ENCODE data around the gene VWC2L. TPM values are rescaled to one million over a fixed set of nuclear protein-coding genes. Genes with fewer than 3 reads are reported as not detected.

The VWC2L gene
- polyA plus RNA-seq, 2 donors = not detected

DNA sequence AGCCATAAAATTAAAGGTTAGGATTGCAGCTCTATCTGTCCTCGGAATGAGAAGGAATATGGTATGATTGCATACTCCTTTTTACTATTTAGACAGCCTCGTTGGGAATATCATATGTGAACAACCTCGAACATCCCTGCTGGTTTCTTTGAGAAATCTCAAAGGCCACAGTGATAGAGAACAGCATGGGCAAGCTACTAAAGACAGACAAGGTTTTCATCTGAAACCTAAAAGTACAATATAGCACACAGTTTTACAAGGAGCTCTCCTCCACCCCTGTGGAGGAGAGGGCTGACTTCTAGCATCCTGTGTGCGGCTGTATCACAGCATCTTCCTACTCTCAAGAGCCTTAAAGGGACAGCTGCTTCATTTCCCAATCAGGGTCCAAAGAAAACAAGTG, 104.3 kb downstream of the VWC2L start:
- H3K4me3 ChIP-seq (ENCODE audit: low read depth in 1 of 2, low read length in 2 of 2) = no peak overlapping the region
- peaks cover 0 to 2% of the 10 kb centered on the region in 2 donors for H3K9me3 ChIP-seq (ENCODE audit: control insufficient read depth in 2 of 2, insufficient read depth in 1 of 2, low read depth in 1 of 2, low read length in 1 of 2)
- no peaks in the 10 kb centered on the region for H3K36me3 ChIP-seq (ENCODE audit: control insufficient read depth in 2 of 2, insufficient read depth in 2 of 2, low read length in 1 of 2)
- 55 to 62% methylated on average over 4 of the region's 4 CpGs for WGBS, 2 donors
- H3K27ac ChIP-seq (ENCODE audit: low read depth in 2 of 2, low read length in 1 of 2) = no peak overlapping the region
- no peaks in the 10 kb centered on the region for H3K27me3 ChIP-seq (ENCODE audit: control insufficient read depth in 1 of 2, insufficient read depth in 2 of 2, low read length in 2 of 2)
- no peaks in the 10 kb centered on the region for H3K4me1 ChIP-seq (ENCODE audit: control insufficient read depth in 2 of 2, insufficient read depth in 2 of 2, low read length in 1 of 2)

- Histone ChIP-seq H3K4me3 (ENCODE audit: low read depth in 1 of 2, low read length in 2 of 2) (no peak overlapping the region), H3K9me3 (ENCODE audit: control insufficient read depth in 2 of 2, insufficient read depth in 1 of 2, low read depth in 1 of 2, low read length in 1 of 2) (peaks cover 0 to 2% of the 10 kb centered on the region in 2 donors), H3K27me3 (ENCODE audit: control insufficient read depth in 1 of 2, insufficient read depth in 2 of 2, low read length in 2 of 2) (no peaks in the 10 kb centered on the region), H3K4me1 (ENCODE audit: control insufficient read depth in 2 of 2, insufficient read depth in 2 of 2, low read length in 1 of 2) (no peaks in the 10 kb centered on the region), H3K36me3 (ENCODE audit: control insufficient read depth in 2 of 2, insufficient read depth in 2 of 2, low read length in 1 of 2) (no peaks in the 10 kb centered on the region), H3K27ac (ENCODE audit: low read depth in 2 of 2, low read length in 1 of 2) (no peak overlapping the region)
- 86 to 90% methylated on average over 5 of the region's 5 CpGs for WGBS, 2 donors
These were observed 108.5 kb downstream of the VWC2L start for GRCh38 chr2:214519258-214519818.

DNA sequence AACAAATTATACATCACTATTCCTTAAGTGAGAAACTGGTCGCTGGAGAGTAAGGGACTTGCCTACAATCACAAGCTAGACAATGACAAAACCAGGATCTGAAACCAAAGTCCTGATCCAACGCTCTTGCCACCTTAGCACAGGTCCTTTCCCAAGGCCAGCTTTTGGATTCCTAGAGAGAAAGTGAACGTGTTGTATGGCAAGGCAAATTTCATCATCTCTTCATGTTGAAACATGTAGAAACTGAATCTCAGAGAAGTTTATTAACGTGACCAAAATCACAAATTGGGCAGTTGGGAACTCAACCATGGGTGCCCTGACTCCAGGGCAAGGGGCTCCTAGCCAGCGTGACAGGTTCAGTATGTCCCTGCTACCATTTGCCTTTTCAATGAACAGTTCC, 118.2 kb downstream of the VWC2L start:
- Histone ChIP-seq H3K36me3 (ENCODE audit: control insufficient read depth in 2 of 2, insufficient read depth in 2 of 2, low read length in 1 of 2) (no peaks in the 10 kb centered on the region), H3K4me1 (ENCODE audit: control insufficient read depth in 2 of 2, insufficient read depth in 2 of 2, low read length in 1 of 2) (no peaks in the 10 kb centered on the region), H3K4me3 (ENCODE audit: low read depth in 1 of 2, low read length in 2 of 2) (no peak overlapping the region), H3K27ac (ENCODE audit: low read depth in 2 of 2, low read length in 1 of 2) (no peak overlapping the region), H3K9me3 (ENCODE audit: control insufficient read depth in 2 of 2, insufficient read depth in 1 of 2, low read depth in 1 of 2, low read length in 1 of 2) (no peaks in the 10 kb centered on the region), H3K27me3 (ENCODE audit: control insufficient read depth in 1 of 2, insufficient read depth in 2 of 2, low read length in 2 of 2) (no peaks in the 10 kb centered on the region)
- WGBS, 2 donors = 72 to 73% methylated on average over 5 of the region's 5 CpGs

GRCh38 chr2:214529514-214529913, 118.7 kb downstream of the VWC2L start:
- Histone ChIP-seq H3K4me1 (ENCODE audit: control insufficient read depth in 2 of 2, insufficient read depth in 2 of 2, low read length in 1 of 2) (no peaks in the 10 kb centered on the region), H3K27me3 (ENCODE audit: control insufficient read depth in 1 of 2, insufficient read depth in 2 of 2, low read length in 2 of 2) (no peaks in the 10 kb centered on the region), H3K36me3 (ENCODE audit: control insufficient read depth in 2 of 2, insufficient read depth in 2 of 2, low read length in 1 of 2) (no peaks in the 10 kb centered on the region), H3K9me3 (ENCODE audit: control insufficient read depth in 2 of 2, insufficient read depth in 1 of 2, low read depth in 1 of 2, low read length in 1 of 2) (no peaks in the 10 kb centered on the region), H3K4me3 (ENCODE audit: low read depth in 1 of 2, low read length in 2 of 2) (no peak overlapping the region), H3K27ac (ENCODE audit: low read depth in 2 of 2, low read length in 1 of 2) (no peak overlapping the region)
- WGBS, 2 donors = 80 to 89% methylated on average over 6 of the region's 6 CpGs

GRCh38 chr2:214533541-214533940, 122.7 kb downstream of the VWC2L start:
- H3K4me1 ChIP-seq (ENCODE audit: control insufficient read depth in 2 of 2, insufficient read depth in 2 of 2, low read length in 1 of 2) = no peaks in the 10 kb centered on the region
- no peaks in the 10 kb centered on the region for H3K36me3 ChIP-seq (ENCODE audit: control insufficient read depth in 2 of 2, insufficient read depth in 2 of 2, low read length in 1 of 2)
- no peaks in the 10 kb centered on the region for H3K27me3 ChIP-seq (ENCODE audit: control insufficient read depth in 1 of 2, insufficient read depth in 2 of 2, low read length in 2 of 2)
- WGBS, 2 donors = 65 to 71% methylated on average over 3 of the region's 3 CpGs
- H3K9me3 ChIP-seq (ENCODE audit: control insufficient read depth in 2 of 2, insufficient read depth in 1 of 2, low read depth in 1 of 2, low read length in 1 of 2) = no peaks in the 10 kb centered on the region
- no peak overlapping the region for H3K4me3 ChIP-seq (ENCODE audit: low read depth in 1 of 2, low read length in 2 of 2)
- no peak overlapping the region for H3K27ac ChIP-seq (ENCODE audit: low read depth in 2 of 2, low read length in 1 of 2)

DNA sequence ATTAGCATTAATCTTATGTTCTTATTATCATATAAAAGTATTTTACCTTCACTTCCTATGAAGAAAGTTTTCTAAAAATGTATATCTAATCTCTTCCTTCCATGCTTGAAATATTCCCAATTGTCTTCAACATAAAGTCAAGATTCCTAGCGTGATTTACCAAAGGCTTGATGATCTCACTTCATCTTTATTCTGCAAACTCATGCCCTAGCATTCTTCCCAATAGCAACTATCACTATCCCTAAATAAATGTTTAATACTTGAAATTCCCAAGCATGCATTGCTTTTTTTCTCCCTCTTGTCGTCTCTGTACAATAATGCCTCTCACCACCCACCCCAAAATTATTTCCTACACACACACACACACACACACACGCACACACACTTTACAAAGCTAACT, 125.8 kb downstream of the VWC2L start:
- Histone ChIP-seq H3K9me3 (ENCODE audit: control insufficient read depth in 2 of 2, insufficient read depth in 1 of 2, low read depth in 1 of 2, low read length in 1 of 2) (no peaks in the 10 kb centered on the region), H3K4me1 (ENCODE audit: control insufficient read depth in 2 of 2, insufficient read depth in 2 of 2, low read length in 1 of 2) (no peaks in the 10 kb centered on the region), H3K27me3 (ENCODE audit: control insufficient read depth in 1 of 2, insufficient read depth in 2 of 2, low read length in 2 of 2) (no peaks in the 10 kb centered on the region), H3K36me3 (ENCODE audit: control insufficient read depth in 2 of 2, insufficient read depth in 2 of 2, low read length in 1 of 2) (no peaks in the 10 kb centered on the region), H3K27ac (ENCODE audit: low read depth in 2 of 2, low read length in 1 of 2) (no peak overlapping the region), H3K4me3 (ENCODE audit: low read depth in 1 of 2, low read length in 2 of 2) (no peak overlapping the region)
- WGBS, 2 donors = 61 to 66% methylated on average over 3 of the region's 3 CpGs

GRCh38 chr2:214537929-214538328, 127.1 kb downstream of the VWC2L start:
- Histone ChIP-seq H3K27me3 (ENCODE audit: control insufficient read depth in 1 of 2, insufficient read depth in 2 of 2, low read length in 2 of 2) (no peaks in the 10 kb centered on the region), H3K4me3 (ENCODE audit: low read depth in 1 of 2, low read length in 2 of 2) (no peak overlapping the region), H3K27ac (ENCODE audit: low read depth in 2 of 2, low read length in 1 of 2) (no peak overlapping the region), H3K9me3 (ENCODE audit: control insufficient read depth in 2 of 2, insufficient read depth in 1 of 2, low read depth in 1 of 2, low read length in 1 of 2) (no peaks in the 10 kb centered on the region), H3K4me1 (ENCODE audit: control insufficient read depth in 2 of 2, insufficient read depth in 2 of 2, low read length in 1 of 2) (peaks cover 0 to 2% of the 10 kb centered on the region in 2 donors), H3K36me3 (ENCODE audit: control insufficient read depth in 2 of 2, insufficient read depth in 2 of 2, low read length in 1 of 2) (no peaks in the 10 kb centered on the region)
- 58 to 82% methylated on average over 3 of the region's 3 CpGs for WGBS, 2 donors

DNA sequence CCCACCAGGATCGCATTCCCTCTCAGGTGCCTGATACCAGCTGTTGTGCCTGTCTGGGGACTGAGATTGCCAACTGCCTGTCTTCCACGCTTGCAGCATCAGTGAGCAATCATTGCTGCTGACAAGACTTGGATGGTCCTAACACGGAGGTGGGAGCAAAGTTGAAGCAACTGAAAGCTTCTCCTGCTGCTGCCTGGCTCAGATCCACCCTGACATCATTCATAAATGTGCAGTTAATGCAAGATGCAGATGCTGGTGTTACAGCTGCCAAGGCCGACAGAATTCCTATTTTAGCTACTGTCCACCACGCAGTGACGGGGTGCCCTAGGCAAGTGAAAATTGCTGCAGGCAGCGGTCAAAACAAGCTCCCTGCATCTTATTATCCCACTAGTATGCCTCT, 131.4 kb downstream of the VWC2L start:
- Histone ChIP-seq H3K4me1 (ENCODE audit: control insufficient read depth in 2 of 2, insufficient read depth in 2 of 2, low read length in 1 of 2) (peaks cover 0 to 2% of the 10 kb centered on the region in 2 donors), H3K9me3 (ENCODE audit: control insufficient read depth in 2 of 2, insufficient read depth in 1 of 2, low read depth in 1 of 2, low read length in 1 of 2) (no peaks in the 10 kb centered on the region), H3K27me3 (ENCODE audit: control insufficient read depth in 1 of 2, insufficient read depth in 2 of 2, low read length in 2 of 2) (no peaks in the 10 kb centered on the region), H3K4me3 (ENCODE audit: low read depth in 1 of 2, low read length in 2 of 2) (no peak overlapping the region), H3K27ac (ENCODE audit: low read depth in 2 of 2, low read length in 1 of 2) (no peak overlapping the region), H3K36me3 (ENCODE audit: control insufficient read depth in 2 of 2, insufficient read depth in 2 of 2, low read length in 1 of 2) (no peaks in the 10 kb centered on the region)
- 63 to 68% methylated on average over 7 of the region's 7 CpGs for WGBS, 2 donors

DNA sequence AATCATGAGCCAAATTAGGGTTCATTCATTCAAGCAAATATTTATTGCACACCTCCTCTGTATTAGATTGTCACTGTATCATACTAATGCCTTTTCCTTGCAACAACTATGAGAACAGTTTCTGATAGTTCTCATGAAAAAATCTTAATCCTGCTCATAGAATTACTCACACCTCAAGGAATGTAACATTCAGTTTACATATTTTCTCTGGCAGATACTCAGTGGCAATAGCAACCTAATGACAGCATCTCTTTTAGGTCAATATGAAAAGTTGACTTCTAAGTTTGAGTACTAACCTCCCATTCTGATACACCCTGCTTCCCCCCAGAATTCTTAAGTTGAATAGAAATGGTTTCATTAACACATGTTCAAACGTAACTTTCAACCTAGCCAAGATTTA, 132.0 kb downstream of the VWC2L start:
- 66 to 67% methylated on average over 1 of the region's 1 CpG for WGBS, 2 donors
- H3K9me3 ChIP-seq (ENCODE audit: control insufficient read depth in 2 of 2, insufficient read depth in 1 of 2, low read depth in 1 of 2, low read length in 1 of 2) = no peaks in the 10 kb centered on the region

GRCh38 chr2:214543386-214543955, 132.6 kb downstream of the VWC2L start:
- peaks cover 0 to 2% of the 10 kb centered on the region in 2 donors for H3K4me1 ChIP-seq (ENCODE audit: control insufficient read depth in 2 of 2, insufficient read depth in 2 of 2, low read length in 1 of 2)
- 56 to 61% methylated on average over 2 of the region's 2 CpGs for WGBS, 2 donors
- no peak overlapping the region for H3K4me3 ChIP-seq (ENCODE audit: low read depth in 1 of 2, low read length in 2 of 2)
- no peaks in the 10 kb centered on the region for H3K9me3 ChIP-seq (ENCODE audit: control insufficient read depth in 2 of 2, insufficient read depth in 1 of 2, low read depth in 1 of 2, low read length in 1 of 2)
- H3K27me3 ChIP-seq (ENCODE audit: control insufficient read depth in 1 of 2, insufficient read depth in 2 of 2, low read length in 2 of 2) = no peaks in the 10 kb centered on the region
- H3K36me3 ChIP-seq (ENCODE audit: control insufficient read depth in 2 of 2, insufficient read depth in 2 of 2, low read length in 1 of 2) = no peaks in the 10 kb centered on the region
- H3K27ac ChIP-seq (ENCODE audit: low read depth in 2 of 2, low read length in 1 of 2) = no peak overlapping the region

More for the DNA sequence above, 132.0 kb downstream of the VWC2L start:
- Histone ChIP-seq H3K4me1 (ENCODE audit: control insufficient read depth in 2 of 2, insufficient read depth in 2 of 2, low read length in 1 of 2) (peaks cover 0 to 2% of the 10 kb centered on the region in 2 donors), H3K27ac (ENCODE audit: low read depth in 2 of 2, low read length in 1 of 2) (no peak overlapping the region), H3K36me3 (ENCODE audit: control insufficient read depth in 2 of 2, insufficient read depth in 2 of 2, low read length in 1 of 2) (no peaks in the 10 kb centered on the region), H3K4me3 (ENCODE audit: low read depth in 1 of 2, low read length in 2 of 2) (no peak overlapping the region), H3K27me3 (ENCODE audit: control insufficient read depth in 1 of 2, insufficient read depth in 2 of 2, low read length in 2 of 2) (no peaks in the 10 kb centered on the region)
